GM23338 (cell line): Measurements from ENCODE around the gene FGA.

Experiments used
- CREB1 ChIP-seq: fragments of 250-450 bp; sonication (Bioruptor Pico); IDR thresholded peaks from 2 replicates; pipeline ENCODE4 v1.5.0; 2020; ENCODE audit warnings: low read depth, mild to moderate bottlenecking, moderate library complexity
- EZH2 ChIP-seq: fragments of 200-600 bp; sonication (generic); IDR thresholded peaks from one replicate; pipeline ENCODE4 v1.8.0; 2017; ENCODE audit warnings: antibody characterized with exemption, mild to moderate bottlenecking, low read depth; ENCODE audit not compliant: unreplicated experiment
- EZH2phosphoT487 ChIP-seq: fragments of 200-600 bp; sonication (generic); IDR thresholded peaks from one replicate; pipeline ENCODE4 v1.8.1; 2018; ENCODE audit warnings: antibody characterized with exemption; ENCODE audit not compliant: unreplicated experiment
- POLR2AphosphoS5 ChIP-seq: IDR thresholded peaks from 2 replicates; pipeline ENCODE4 v1.6.1; 2016; ENCODE audit warnings: antibody characterized with exemption, low read depth
- TF ChIP-seq, protein P1 (sequence below), 2 experiments: fragments of 200-600 bp in 1 of 2; sonication (generic) in 1 of 2; conservative IDR thresholded peaks; 2 replicates each; pipeline versions ENCODE4 v1.5.1 to v1.6.1; 2016 to 2017; ENCODE audit warnings: antibody characterized with exemption in 2 of 2, low read depth in 2 of 2, mild to moderate bottlenecking in 2 of 2, moderate library complexity in 1 of 2
- TF ChIP-seq, protein P2 (sequence below): fragments of 250-450 bp; sonication (Bioruptor Pico); IDR thresholded peaks from 2 replicates; pipeline ENCODE4 v1.5.0; 2020; ENCODE audit warnings: mild to moderate bottlenecking, moderate library complexity
- TF ChIP-seq, protein P3 (sequence below): IDR thresholded peaks from 2 replicates; pipeline ENCODE4 v1.6.1; 2016; ENCODE audit warnings: antibody characterized with exemption

DNA sequence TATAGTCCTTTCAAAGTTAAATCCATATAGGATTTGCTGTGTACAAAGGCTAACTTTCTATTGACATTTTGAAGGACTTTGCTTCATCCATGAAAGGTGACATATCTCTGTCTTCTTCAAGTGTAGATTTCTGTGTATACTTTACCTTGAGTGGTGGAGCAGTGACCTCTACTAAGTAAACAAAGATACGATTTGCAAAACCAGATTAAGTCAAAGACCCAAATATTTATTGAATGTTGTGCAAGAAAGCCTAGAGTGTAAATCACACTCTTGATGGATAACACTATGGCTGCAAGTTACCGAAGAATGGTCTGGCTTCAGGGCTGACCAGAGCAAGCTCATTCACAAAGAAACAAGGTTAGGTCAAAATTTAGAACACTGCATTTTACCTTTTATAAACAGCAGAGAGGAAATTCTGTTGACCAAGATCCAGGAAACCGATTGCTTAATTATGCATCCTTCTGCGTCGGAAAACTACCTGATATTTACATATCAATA is 27.3 kb upstream of the FGA start:
- TF ChIP-seq, protein P1, sequence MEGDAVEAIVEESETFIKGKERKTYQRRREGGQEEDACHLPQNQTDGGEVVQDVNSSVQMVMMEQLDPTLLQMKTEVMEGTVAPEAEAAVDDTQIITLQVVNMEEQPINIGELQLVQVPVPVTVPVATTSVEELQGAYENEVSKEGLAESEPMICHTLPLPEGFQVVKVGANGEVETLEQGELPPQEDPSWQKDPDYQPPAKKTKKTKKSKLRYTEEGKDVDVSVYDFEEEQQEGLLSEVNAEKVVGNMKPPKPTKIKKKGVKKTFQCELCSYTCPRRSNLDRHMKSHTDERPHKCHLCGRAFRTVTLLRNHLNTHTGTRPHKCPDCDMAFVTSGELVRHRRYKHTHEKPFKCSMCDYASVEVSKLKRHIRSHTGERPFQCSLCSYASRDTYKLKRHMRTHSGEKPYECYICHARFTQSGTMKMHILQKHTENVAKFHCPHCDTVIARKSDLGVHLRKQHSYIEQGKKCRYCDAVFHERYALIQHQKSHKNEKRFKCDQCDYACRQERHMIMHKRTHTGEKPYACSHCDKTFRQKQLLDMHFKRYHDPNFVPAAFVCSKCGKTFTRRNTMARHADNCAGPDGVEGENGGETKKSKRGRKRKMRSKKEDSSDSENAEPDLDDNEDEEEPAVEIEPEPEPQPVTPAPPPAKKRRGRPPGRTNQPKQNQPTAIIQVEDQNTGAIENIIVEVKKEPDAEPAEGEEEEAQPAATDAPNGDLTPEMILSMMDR (conservative IDR thresholded peaks at IDR 0.05; ENCODE audit: low read depth in 2 of 2): no peak
- no peak for TF ChIP-seq CREB1 (CRISPR knock-in tag)
- TF ChIP-seq POLR2AphosphoS5: no peak
- no peak for TF ChIP-seq EZH2
- TF ChIP-seq, protein P2, sequence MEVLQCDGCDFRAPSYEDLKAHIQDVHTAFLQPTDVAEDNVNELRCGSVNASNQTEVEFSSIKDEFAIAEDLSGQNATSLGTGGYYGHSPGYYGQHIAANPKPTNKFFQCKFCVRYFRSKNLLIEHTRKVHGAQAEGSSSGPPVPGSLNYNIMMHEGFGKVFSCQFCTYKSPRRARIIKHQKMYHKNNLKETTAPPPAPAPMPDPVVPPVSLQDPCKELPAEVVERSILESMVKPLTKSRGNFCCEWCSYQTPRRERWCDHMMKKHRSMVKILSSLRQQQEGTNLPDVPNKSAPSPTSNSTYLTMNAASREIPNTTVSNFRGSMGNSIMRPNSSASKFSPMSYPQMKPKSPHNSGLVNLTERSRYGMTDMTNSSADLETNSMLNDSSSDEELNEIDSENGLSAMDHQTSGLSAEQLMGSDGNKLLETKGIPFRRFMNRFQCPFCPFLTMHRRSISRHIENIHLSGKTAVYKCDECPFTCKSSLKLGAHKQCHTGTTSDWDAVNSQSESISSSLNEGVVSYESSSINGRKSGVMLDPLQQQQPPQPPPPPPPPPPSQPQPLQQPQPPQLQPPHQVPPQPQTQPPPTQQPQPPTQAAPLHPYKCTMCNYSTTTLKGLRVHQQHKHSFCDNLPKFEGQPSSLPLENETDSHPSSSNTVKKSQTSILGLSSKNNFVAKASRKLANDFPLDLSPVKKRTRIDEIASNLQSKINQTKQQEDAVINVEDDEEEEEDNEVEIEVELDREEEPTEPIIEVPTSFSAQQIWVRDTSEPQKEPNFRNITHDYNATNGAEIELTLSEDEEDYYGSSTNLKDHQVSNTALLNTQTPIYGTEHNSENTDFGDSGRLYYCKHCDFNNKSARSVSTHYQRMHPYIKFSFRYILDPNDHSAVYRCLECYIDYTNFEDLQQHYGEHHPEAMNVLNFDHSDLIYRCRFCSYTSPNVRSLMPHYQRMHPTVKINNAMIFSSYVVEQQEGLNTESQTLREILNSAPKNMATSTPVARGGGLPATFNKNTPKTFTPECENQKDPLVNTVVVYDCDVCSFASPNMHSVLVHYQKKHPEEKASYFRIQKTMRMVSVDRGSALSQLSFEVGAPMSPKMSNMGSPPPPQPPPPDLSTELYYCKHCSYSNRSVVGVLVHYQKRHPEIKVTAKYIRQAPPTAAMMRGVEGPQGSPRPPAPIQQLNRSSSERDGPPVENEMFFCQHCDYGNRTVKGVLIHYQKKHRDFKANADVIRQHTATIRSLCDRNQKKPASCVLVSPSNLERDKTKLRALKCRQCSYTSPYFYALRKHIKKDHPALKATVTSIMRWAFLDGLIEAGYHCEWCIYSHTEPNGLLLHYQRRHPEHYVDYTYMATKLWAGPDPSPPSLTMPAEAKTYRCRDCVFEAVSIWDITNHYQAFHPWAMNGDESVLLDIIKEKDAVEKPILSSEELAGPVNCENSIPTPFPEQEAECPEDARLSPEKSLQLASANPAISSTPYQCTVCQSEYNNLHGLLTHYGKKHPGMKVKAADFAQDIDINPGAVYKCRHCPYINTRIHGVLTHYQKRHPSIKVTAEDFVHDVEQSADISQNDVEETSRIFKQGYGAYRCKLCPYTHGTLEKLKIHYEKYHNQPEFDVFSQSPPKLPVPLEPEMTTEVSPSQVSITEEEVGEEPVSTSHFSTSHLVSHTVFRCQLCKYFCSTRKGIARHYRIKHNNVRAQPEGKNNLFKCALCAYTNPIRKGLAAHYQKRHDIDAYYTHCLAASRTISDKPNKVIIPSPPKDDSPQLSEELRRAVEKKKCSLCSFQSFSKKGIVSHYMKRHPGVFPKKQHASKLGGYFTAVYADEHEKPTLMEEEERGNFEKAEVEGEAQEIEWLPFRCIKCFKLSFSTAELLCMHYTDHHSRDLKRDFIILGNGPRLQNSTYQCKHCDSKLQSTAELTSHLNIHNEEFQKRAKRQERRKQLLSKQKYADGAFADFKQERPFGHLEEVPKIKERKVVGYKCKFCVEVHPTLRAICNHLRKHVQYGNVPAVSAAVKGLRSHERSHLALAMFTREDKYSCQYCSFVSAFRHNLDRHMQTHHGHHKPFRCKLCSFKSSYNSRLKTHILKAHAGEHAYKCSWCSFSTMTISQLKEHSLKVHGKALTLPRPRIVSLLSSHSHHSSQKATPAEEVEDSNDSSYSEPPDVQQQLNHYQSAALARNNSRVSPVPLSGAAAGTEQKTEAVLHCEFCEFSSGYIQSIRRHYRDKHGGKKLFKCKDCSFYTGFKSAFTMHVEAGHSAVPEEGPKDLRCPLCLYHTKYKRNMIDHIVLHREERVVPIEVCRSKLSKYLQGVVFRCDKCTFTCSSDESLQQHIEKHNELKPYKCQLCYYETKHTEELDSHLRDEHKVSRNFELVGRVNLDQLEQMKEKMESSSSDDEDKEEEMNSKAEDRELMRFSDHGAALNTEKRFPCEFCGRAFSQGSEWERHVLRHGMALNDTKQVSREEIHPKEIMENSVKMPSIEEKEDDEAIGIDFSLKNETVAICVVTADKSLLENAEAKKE (CRISPR knock-in tag): no peak
- TF ChIP-seq EZH2phosphoT487: no peak
- TF ChIP-seq, protein P3, sequence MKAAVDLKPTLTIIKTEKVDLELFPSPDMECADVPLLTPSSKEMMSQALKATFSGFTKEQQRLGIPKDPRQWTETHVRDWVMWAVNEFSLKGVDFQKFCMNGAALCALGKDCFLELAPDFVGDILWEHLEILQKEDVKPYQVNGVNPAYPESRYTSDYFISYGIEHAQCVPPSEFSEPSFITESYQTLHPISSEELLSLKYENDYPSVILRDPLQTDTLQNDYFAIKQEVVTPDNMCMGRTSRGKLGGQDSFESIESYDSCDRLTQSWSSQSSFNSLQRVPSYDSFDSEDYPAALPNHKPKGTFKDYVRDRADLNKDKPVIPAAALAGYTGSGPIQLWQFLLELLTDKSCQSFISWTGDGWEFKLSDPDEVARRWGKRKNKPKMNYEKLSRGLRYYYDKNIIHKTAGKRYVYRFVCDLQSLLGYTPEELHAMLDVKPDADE: no peak
